IMR-90 (cell line): ENCODE measurements around the gene DRAP1. TPM values are rescaled to one million over a fixed set of nuclear protein-coding genes. Genes with fewer than 3 reads are reported as not detected.
A peak's percentile ranks its signal among the peaks of the same experiment; 100 is the strongest.
"Not testable (repeated sequence)": the region's sequence is repeated elsewhere in the genome, so short reads cannot be mapped to it uniquely, and the experiment has no call there.

Source experiments
- ATAC-seq: fragments of 200-7000 bp; cut with Tn5 transposase; 2 replicates; pipeline ENCODE4 v1.9.1; 2020; ENCODE audit warnings: low read depth, mild to moderate bottlenecking, moderate library complexity
- BruUV-seq: library from RNA; stranded (reverse); fragments of 400-500 nt; replicated peaks from 2 replicates; lab custom pipeline; 2021; lab: Mats Ljungman, UMichigan
- CTCF ChIA-PET: fragments of 300-600 bp; formaldehyde crosslinking; extraction: SDS; loops from one replicate; lab custom pipeline; 2021; ENCODE audit warnings: antibody characterized with exemption; lab: Yijun Ruan, JAX
- POLR2A ChIA-PET: fragments of 300-600 bp; sonication (Branson Sonifier 250); formaldehyde crosslinking; loops from one replicate; lab custom pipeline; 2022; ENCODE audit warnings: antibody characterized with exemption; ENCODE audit not compliant: unreplicated experiment; lab: Charles Lee
- DNase-seq: peaks from one replicate; pipeline ENCODE4 v3.0.0; 2013
- H2AFZ ChIP-seq: replicated peaks from 2 replicates; pipeline ENCODE3; 2013; ENCODE audit warnings: low read length, mild to moderate bottlenecking; ENCODE audit not compliant: poor library complexity
- H2AK5ac ChIP-seq: 2 replicates; pipeline ENCODE4 v1.6.1; 2013; ENCODE audit warnings: low read depth, low read length, inconsistent platforms
- H2AK9ac ChIP-seq: replicated peaks from 2 replicates; pipeline ENCODE3; 2013; ENCODE audit warnings: mild to moderate bottlenecking, low read depth, low read length, moderate library complexity; ENCODE audit not compliant: poor library complexity
- H2BK120ac ChIP-seq: 2 replicates; pipeline ENCODE4 v1.6.1; 2013; ENCODE audit warnings: low read depth, low read length, inconsistent platforms
- H2BK15ac ChIP-seq: 3 replicates; pipeline ENCODE4 v1.6.1; 2013; ENCODE audit warnings: low read depth, low read length, inconsistent platforms
- H2BK20ac ChIP-seq: 2 replicates; pipeline ENCODE4 v1.6.1; 2013; ENCODE audit warnings: low read depth, mild to moderate bottlenecking, inconsistent platforms, low read length, moderate library complexity
- H2BK5ac ChIP-seq: 2 replicates; pipeline ENCODE4 v1.6.1; 2013; ENCODE audit warnings: mild to moderate bottlenecking, low read depth, low read length, inconsistent platforms; ENCODE audit not compliant: poor library complexity, severe bottlenecking
- H3K14ac ChIP-seq: replicated peaks from 2 replicates; pipeline ENCODE4 v1.6.1; 2013; ENCODE audit warnings: low read depth, low read length, inconsistent platforms
- H3K18ac ChIP-seq: 2 replicates; pipeline ENCODE4 v1.6.1; 2013; ENCODE audit warnings: low read depth, low read length, control low read depth
- H3K23ac ChIP-seq: 2 replicates; pipeline ENCODE4 v1.6.1; 2013; ENCODE audit warnings: low read depth, low read length, inconsistent platforms
- H3K27ac ChIP-seq: 2 replicates; pipeline ENCODE4 v1.5.1; 2013; ENCODE audit warnings: mild to moderate bottlenecking, control low read depth, low read length; ENCODE audit not compliant: insufficient read depth
- H3K27me3 ChIP-seq: 2 replicates; pipeline ENCODE4 v1.6.1; 2013; ENCODE audit warnings: low read length; ENCODE audit not compliant: control insufficient read depth, insufficient read depth
- H3K36me3 ChIP-seq: 2 replicates; pipeline ENCODE4 v1.6.1; 2013; ENCODE audit warnings: low read length, mixed read lengths; ENCODE audit not compliant: control insufficient read depth, insufficient read depth
- H3K4ac ChIP-seq: 2 replicates; pipeline ENCODE4 v1.6.1; 2013; ENCODE audit warnings: low read depth, low read length, inconsistent platforms
- H3K4me1 ChIP-seq: 2 replicates; pipeline ENCODE4 v1.6.1; 2013; ENCODE audit warnings: low read length, mixed read lengths; ENCODE audit not compliant: control insufficient read depth, insufficient read depth
- H3K4me2 ChIP-seq: 2 replicates; pipeline ENCODE4 v1.6.1; 2013; ENCODE audit warnings: low read depth, mild to moderate bottlenecking, control low read depth, low read length, moderate library complexity
- H3K4me3 ChIP-seq: 2 replicates; pipeline ENCODE4 v1.5.1; 2013; ENCODE audit warnings: low read depth, mild to moderate bottlenecking, control low read depth, low read length, moderate library complexity; ENCODE audit not compliant: insufficient read depth
- H3K56ac ChIP-seq: 2 replicates; pipeline ENCODE4 v1.6.1; 2013; ENCODE audit warnings: low read length, inconsistent platforms; ENCODE audit not compliant: insufficient read depth; ENCODE audit errors: extremely low read depth
- H3K79me1 ChIP-seq, 2 experiments: 2 replicates each; pipeline ENCODE4 v1.6.1; 2013; ENCODE audit warnings: low read length in 2 of 2, inconsistent platforms in 1 of 2, low read depth in 1 of 2
- H3K9ac ChIP-seq: 2 replicates; pipeline ENCODE4 v1.6.1; 2013; ENCODE audit warnings: low read depth, low read length, control low read depth
- H3K9me1 ChIP-seq: 2 replicates; pipeline ENCODE4 v1.6.1; 2013; ENCODE audit warnings: low read length, inconsistent platforms; ENCODE audit not compliant: insufficient read depth
- H3K9me3 ChIP-seq: 2 replicates; pipeline ENCODE4 v1.6.1; 2013; ENCODE audit warnings: low read length; ENCODE audit not compliant: control insufficient read depth, insufficient read depth
- H4K20me1 ChIP-seq: 2 replicates; pipeline ENCODE4 v1.6.1; 2013; ENCODE audit warnings: low read length, inconsistent platforms; ENCODE audit not compliant: insufficient read depth
- H4K5ac ChIP-seq: 2 replicates; pipeline ENCODE4 v1.6.1; 2013; ENCODE audit warnings: mild to moderate bottlenecking, low read depth, low read length, control low read depth
- H4K8ac ChIP-seq, 2 experiments: 2 replicates each; pipeline ENCODE4 v1.6.1; 2013; ENCODE audit warnings: low read depth in 2 of 2, low read length in 2 of 2, control low read depth in 1 of 2, inconsistent platforms in 1 of 2
- H4K91ac ChIP-seq: 2 replicates; pipeline ENCODE4 v1.6.1; 2013; ENCODE audit warnings: low read depth, low read length, inconsistent platforms; ENCODE audit not compliant: insufficient read depth
- POLR2A ChIP-seq: IDR thresholded peaks from 2 replicates; pipeline ENCODE4 v1.6.1; 2012; ENCODE audit warnings: mild to moderate bottlenecking, low read depth, low read length
- WGBS, 2 experiments: methylation state at CpG; one replicate each; pipeline versions ENCODE4 v1.1.5 to v1.1.7; 2013; ENCODE audit warnings: missing lambda C conversion rate in 2 of 2; ENCODE audit not compliant: insufficient read length in 1 of 2; ENCODE audit errors: extremely low coverage in 2 of 2; 5-methylcytosine and 5-hydroxymethylcytosine counted together
- dilution Hi-C: fragments of 300-500 bp; cut with HindIII; formaldehyde crosslinking; loops from one replicate; pipeline ENCODE4 v1.14.3; 2018; ENCODE audit warnings: low sequenced_read_pairs; ENCODE audit not compliant: unreplicated experiment
- in situ Hi-C: fragments of 300-500 bp; cut with MboI; formaldehyde crosslinking; loops from 3 replicates; pipeline ENCODE4 v1.14.3; 2019; ENCODE audit warnings: low sequenced_read_pairs, inconsistent platforms, mixed read lengths
- intact Hi-C: fragments of 100-400 bp; cut with micrococcal nuclease; formaldehyde crosslinking; loops from 2 replicates; pipeline ENCODE4 v1.10.0; 2022
- polyA plus RNA-seq, 3 experiments: library from polyadenylated mRNA; depleted of rRNA; stranded (reverse); fragments of >200 nt; gene quantifications; 2 replicates each; pipeline ENCODE4 v1.2.3, GENCODE V29; 2012; ENCODE audit warnings: low replicate concordance in 1 of 3
- total RNA-seq: library from RNA; depleted of rRNA; stranded (reverse); fragments of >200 nt; gene quantifications from 2 replicates; pipeline ENCODE4 v1.2.3, GENCODE V29; 2012

DRAP1 gene
- total and polyA plus RNA-seq, 2 of the 4 experiments (the other 2 are of a cell fraction), result 237 to 344 TPM

- H3K4me3 ChIP-seq, result peak overlapping the region; percentile 63
- H4K5ac ChIP-seq, CTCF ChIA-PET, H2AK9ac ChIP-seq, intact Hi-C loops, H2BK20ac ChIP-seq, H4K91ac ChIP-seq, dilution Hi-C loops, H3K27me3 ChIP-seq, H3K18ac ChIP-seq, ATAC-seq, H2AFZ ChIP-seq, H3K9me1 ChIP-seq, H3K9me3 ChIP-seq, BruUV-seq: not testable (repeated sequence)
- peak overlapping the region; percentile 84 for H2BK5ac ChIP-seq
- peaks cover 38% of the 10 kb centered on the region for H3K4me1 ChIP-seq
- peaks cover 0 to 33% of the 10 kb centered on the region in 2 experiments; a peak in 3 of 4 replicates for H3K79me1 ChIP-seq
- H3K27ac ChIP-seq, result peak overlapping the region; percentile 93
- H4K20me1 ChIP-seq, result peaks cover 76% of the 10 kb centered on the region
- peak overlapping the region; percentile 17; the same call in 1 of the 2 replicates for H2BK120ac ChIP-seq
- H3K36me3 ChIP-seq, result peaks cover 39% of the 10 kb centered on the region
- in situ Hi-C loops, result loop anchor here (5.0 kb wide), 1 partner anchor 70 kb away; the partner anchor contains the start of gene SART1
- H3K23ac ChIP-seq, result peak overlapping the region; percentile 77
- peak overlapping the region; percentile 55 for H3K4ac ChIP-seq
- H3K56ac ChIP-seq, result peak overlapping the region; percentile 77
- H4K8ac ChIP-seq, result peak overlapping the region in 1 of 2 experiments; percentile 33; a peak in 1 of 4 replicates
- H3K14ac ChIP-seq, result peak overlapping the region; percentile 71; the same call in 1 of the 2 replicates
- WGBS, 2 experiments, result no CpG with 5 or more reads among the region's 5 CpGs
- peak overlapping the region; percentile 84 for H3K4me2 ChIP-seq
- peak overlapping the region; percentile 22; the same call in 1 of the 2 replicates for H2AK5ac ChIP-seq
- H3K9ac ChIP-seq, result peak overlapping the region; percentile 88
- POLR2A ChIA-PET, result interaction anchor here (1.0 to 4.4 kb wide), 3 partner anchors 10 to 70 kb away, joined by 3 to 20 read pairs (median 6); no protein-coding TSS in a partner anchor
- TF ChIP-seq POLR2A, result peak; percentile 28
- peak; percentile 40 for DNase-seq
- 0 out of 3 replicates have a peak overlapping the region, but pooled peaks have one; percentile 3 for H2BK15ac ChIP-seq
Observed at GRCh38 chr11:65892137-65892540, 27.1 kb upstream of the DRAP1 start.
